ENCODE data around the gene TBP.
"Not testable (repeated sequence)": the region's sequence is repeated elsewhere in the genome, so short reads cannot be mapped to it uniquely, and the experiment has no call there.

The TBP gene

GRCh38 chr6:170612256-170612804 lies 58.2 kb downstream of the TBP start:
- FAIRE-seq, result not testable (repeated sequence)

GRCh38 chr6:170616020-170616554 lies 61.9 kb downstream of the TBP start:
- FAIRE-seq, result not testable (repeated sequence)
